ENCODE data around the gene NOTCH1.

NOTCH1 gene

GRCh38 chr9:136501686-136502085, 44.2 kb downstream of the NOTCH1 start:
- no peak overlapping the region for H3K27ac ChIP-seq
- TF ChIP-seq, protein P1, sequence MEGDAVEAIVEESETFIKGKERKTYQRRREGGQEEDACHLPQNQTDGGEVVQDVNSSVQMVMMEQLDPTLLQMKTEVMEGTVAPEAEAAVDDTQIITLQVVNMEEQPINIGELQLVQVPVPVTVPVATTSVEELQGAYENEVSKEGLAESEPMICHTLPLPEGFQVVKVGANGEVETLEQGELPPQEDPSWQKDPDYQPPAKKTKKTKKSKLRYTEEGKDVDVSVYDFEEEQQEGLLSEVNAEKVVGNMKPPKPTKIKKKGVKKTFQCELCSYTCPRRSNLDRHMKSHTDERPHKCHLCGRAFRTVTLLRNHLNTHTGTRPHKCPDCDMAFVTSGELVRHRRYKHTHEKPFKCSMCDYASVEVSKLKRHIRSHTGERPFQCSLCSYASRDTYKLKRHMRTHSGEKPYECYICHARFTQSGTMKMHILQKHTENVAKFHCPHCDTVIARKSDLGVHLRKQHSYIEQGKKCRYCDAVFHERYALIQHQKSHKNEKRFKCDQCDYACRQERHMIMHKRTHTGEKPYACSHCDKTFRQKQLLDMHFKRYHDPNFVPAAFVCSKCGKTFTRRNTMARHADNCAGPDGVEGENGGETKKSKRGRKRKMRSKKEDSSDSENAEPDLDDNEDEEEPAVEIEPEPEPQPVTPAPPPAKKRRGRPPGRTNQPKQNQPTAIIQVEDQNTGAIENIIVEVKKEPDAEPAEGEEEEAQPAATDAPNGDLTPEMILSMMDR (conservative IDR thresholded peaks at IDR 0.05): no peak

DNA sequence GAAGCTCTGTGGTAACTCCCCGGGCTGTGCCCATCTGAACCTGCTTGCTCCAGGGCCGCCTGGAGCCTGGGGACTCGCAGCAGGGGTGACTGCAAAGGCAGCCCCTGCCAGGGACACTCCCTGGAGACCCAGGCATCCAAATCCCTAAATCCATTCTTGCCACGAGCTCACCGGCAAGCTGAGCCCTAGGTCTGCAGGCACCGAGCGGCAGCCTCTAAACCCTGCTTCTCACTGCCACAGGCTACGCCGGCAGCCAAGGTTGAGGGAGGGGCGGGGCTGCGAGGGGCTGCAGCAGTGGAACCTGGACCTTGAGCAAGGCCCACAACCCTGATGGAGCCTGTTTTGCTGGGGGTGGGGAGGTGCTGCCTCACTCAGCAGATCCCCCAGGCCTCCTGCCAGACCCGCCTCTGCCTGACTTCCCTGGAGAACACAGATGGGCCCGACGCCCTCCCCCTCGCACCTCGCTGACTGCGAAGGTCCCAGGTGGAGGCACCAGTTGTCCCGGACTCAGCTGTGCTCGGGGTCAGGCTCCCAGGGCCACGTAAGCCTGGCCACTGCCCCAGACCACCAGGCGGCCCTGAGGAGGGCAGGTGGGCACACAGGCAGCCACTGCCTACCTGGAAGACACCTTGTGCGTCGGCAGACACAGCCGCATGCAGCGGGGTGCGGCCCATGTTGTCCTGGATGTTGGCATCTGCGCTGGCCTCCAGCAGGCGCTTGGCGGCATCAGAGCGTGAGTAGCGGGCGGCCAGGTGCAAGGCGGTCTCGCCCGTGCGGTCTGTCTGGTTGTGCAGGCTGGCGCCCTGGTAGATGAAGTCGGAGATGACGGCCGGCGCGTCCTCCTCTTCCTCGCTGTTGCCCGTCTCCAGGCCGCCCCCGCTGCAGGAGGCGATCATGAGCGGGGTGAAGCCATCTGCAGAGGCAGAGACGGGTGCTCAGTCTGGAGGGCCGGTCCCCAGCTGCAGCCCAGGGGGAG, 45.6 kb downstream of the NOTCH1 start:
- no peak overlapping the region for H3K27ac ChIP-seq
- TF ChIP-seq, protein P1 (conservative IDR thresholded peaks at IDR 0.05): no peak

DNA sequence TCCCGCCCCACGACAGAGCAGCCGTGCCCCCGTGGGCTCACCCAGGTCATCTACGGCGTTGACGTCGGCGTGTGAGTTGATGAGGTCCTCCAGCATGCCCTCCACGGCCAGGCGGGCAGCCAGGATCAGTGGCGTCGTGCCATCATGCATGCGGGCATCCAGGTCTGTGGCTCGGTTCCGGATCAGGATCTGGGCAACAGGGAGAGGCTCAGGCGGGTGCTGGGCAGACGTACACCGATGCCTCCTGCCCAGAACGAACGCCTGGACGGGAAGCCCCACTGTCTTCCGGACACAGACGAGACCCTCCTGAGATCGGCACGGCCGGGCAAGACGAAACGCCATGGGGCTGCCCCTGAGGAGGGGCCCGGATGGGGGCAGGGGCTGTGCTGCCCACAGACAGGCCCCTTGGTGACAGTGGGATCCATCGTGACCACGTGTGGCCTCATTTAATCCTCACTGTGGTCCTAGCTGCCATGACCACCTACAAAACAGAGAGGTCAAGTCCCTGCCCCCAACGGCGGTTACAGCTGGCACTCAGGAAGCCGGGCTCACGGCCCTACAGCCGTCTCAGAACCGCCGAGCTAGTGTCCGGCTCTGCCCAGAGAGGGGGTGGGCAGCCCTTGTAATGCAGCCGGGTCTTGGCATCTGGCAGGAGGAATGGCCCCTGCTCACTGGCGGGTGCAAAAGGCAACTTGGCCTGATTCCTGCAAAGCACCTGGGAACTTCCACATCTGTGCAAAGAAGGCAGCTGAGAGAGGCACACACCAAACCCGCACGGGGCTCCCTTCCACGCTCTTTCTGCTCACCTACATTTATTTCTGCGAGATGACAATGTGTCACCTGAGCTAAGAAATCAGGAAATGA, 46.5 kb downstream of the NOTCH1 start:
- TF ChIP-seq, protein P1 (conservative IDR thresholded peaks at IDR 0.05): no peak
- H3K27ac ChIP-seq: no peak overlapping the region

DNA sequence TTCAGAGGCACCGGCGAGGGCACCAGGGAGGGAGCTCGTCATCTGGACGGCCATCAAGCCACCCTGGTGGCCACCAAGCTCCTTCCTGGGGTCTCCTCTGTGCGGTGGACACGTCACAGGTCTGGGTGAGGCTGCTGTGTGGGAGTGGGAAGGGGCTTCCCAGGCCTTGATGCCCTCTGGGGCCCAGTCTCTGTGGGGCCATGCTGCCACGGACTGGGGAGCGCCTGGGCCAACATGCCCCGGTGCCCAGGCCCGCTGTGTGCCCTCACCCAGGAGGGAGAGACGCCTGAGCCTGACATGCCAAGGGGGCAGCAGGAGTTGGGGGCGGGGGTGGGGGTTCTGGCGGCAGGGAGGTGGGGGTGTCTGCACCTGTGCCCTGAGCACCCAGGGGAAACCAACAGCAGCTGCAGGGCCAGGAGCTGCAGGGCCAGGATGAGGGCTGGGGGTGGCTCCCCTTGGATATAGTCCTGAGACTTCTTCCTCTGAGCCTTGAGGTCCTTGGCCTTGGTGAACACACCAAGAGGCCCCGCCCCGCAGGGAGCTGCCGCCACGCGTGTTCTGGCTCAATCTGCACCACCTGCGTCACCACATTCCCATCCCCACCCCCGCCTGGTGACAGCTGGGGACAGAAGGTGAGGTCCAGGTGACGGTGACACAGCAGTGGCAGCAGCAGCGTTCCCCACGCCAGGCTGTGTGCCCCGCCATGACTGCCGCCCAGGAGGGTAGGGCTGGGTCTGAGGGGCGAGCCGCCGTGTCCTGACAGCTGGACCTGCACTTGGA, 47.7 kb downstream of the NOTCH1 start:
- TF ChIP-seq, protein P1 (conservative IDR thresholded peaks at IDR 0.05): no peak
- no peak overlapping the region for H3K27ac ChIP-seq

DNA sequence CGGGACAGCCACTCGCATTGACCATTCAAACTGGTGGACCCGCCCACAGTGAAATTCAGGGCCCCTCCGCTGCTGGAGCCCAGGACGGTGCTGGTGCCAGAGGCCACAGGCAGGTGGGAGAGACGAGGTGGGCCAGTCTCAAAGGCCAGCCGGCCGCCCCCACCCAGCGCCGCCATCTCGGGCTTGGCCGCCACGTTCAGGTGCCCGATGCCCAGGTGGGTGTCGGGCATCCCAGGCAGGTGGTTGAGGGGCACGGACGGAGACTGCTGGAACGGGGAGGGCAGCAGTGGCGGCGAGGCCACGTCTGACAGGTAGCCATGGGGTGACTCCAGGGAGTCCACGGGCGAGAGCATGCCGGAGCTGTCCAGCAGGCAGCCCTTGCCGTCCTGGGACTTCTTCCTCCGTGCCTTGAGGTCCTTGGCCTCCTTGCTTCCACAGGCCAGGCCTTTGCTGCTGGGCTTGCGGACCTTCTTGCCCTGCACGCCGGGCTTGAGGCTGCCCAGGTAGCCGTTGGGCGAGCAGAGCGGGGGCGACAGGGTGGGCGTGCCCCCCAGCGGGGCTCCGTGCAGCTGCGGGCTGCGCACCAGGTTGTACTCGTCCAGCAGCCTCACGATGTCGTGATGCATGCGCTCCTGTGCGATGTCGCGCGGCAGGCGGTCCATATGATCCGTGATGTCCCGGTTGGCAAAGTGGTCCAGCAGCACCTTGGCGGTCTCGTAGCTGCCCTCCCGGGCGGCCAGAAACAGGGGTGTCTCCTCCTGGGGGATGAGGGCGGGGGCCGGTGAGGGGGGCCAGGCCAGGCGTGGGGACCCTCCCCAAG, 48.8 kb downstream of the NOTCH1 start:
- no peak overlapping the region for H3K27ac ChIP-seq
- TF ChIP-seq, protein P1 (conservative IDR thresholded peaks at IDR 0.05): no peak

DNA sequence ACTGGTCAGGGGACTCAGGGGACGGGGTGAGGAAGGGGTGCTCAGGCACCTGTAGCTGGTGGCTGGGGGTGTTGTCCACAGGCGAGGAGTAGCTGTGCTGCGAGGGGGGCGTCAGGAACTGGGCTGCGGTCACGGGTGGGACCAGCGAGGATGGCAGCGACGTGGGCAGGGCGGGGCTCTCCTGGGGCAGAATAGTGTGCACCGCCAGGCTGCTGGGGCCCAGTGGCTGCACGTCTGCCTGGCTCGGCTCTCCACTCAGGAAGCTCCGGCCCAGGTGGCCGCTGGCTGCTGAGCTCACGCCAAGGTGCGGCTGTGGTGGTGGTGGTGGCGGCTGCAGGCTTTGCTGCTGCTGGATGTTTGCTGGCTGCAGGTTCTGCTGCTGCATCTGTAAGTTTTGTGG, 49.7 kb downstream of the NOTCH1 start:
- TF ChIP-seq, protein P1 (conservative IDR thresholded peaks at IDR 0.05): no peak
- no peak overlapping the region for H3K27ac ChIP-seq

Data from VCaP (cell line).